Nephron (organoid): ENCODE data around the gene GFI1B.

Source experiments
- H3K27ac Mint-ChIP-seq, 3 experiments: 2 replicates each; pipeline ENCODE4 v1.8.0; 2020; ENCODE audit warnings: mixed read lengths in 3 of 3, mild to moderate bottlenecking in 2 of 3, moderate library complexity in 1 of 3
- H3K27me3 Mint-ChIP-seq: 2 replicates; pipeline ENCODE4 v1.8.0; 2021; ENCODE audit warnings: low read depth, mild to moderate bottlenecking, moderate library complexity, mixed read lengths
- H3K36me3 Mint-ChIP-seq: 2 replicates; pipeline ENCODE4 v1.8.0; 2020; ENCODE audit warnings: low read depth, mixed read lengths
- H3K4me1 Mint-ChIP-seq: 2 replicates; pipeline ENCODE4 v1.8.0; 2020; ENCODE audit warnings: mixed read lengths
- H3K4me3 Mint-ChIP-seq, 3 experiments: 2 replicates each; pipeline ENCODE4 v1.8.0; 2020; ENCODE audit warnings: mild to moderate bottlenecking in 3 of 3, mixed read lengths in 3 of 3, moderate library complexity in 2 of 3
- H3K9me3 Mint-ChIP-seq: 2 replicates; pipeline ENCODE4 v1.8.0; 2020; ENCODE audit warnings: mixed read lengths
- CTCF ChIP-seq, 3 experiments: fragments of 200-600 bp; sonication (generic); IDR thresholded peaks; one replicate each; pipeline ENCODE4 v1.5.0; 2021; ENCODE audit warnings: antibody characterized with exemption in 3 of 3; ENCODE audit not compliant: unreplicated experiment in 3 of 3

Gene GFI1B

GRCh38 chr9:132973166-132973565 is 5.3 kb upstream of the GFI1B start:
- Mint-ChIP-seq H3K4me3 (no peak overlapping the region), H3K36me3 (no peaks in the 10 kb centered on the region), H3K27me3 (peaks cover 56% of the 10 kb centered on the region), H3K4me1 (peaks cover 5% of the 10 kb centered on the region), H3K9me3 (no peaks in the 10 kb centered on the region), H3K27ac (no peak overlapping the region)
- TF ChIP-seq CTCF (IDR thresholded peaks at IDR 0.05; ENCODE audit: unreplicated experiment in 3 of 3) = no peak

GRCh38 chr9:132973713-132974112 is 4.8 kb upstream of the GFI1B start:
- Mint-ChIP-seq H3K36me3 (no peaks in the 10 kb centered on the region), H3K9me3 (no peaks in the 10 kb centered on the region), H3K27me3 (peaks cover 60% of the 10 kb centered on the region), H3K4me1 (peaks cover 8% of the 10 kb centered on the region), H3K4me3 (no peak overlapping the region), H3K27ac (no peak overlapping the region)
- TF ChIP-seq CTCF (IDR thresholded peaks at IDR 0.05; ENCODE audit: unreplicated experiment in 3 of 3) = no peak

- H3K4me1 Mint-ChIP-seq = peaks cover 15% of the 10 kb centered on the region
- no peak overlapping the region for H3K4me3 Mint-ChIP-seq
- no peak overlapping the region for H3K27ac Mint-ChIP-seq
- TF ChIP-seq CTCF (IDR thresholded peaks at IDR 0.05; ENCODE audit: unreplicated experiment in 3 of 3) = no peak
- no peaks in the 10 kb centered on the region for H3K9me3 Mint-ChIP-seq
- peaks cover 75% of the 10 kb centered on the region for H3K27me3 Mint-ChIP-seq
- H3K36me3 Mint-ChIP-seq = no peaks in the 10 kb centered on the region
These were observed 2.5 kb upstream of the GFI1B start for GRCh38 chr9:132975961-132976360.

- no peak for TF ChIP-seq CTCF (IDR thresholded peaks at IDR 0.05; ENCODE audit: unreplicated experiment in 3 of 3)
- H3K27me3 Mint-ChIP-seq = peaks cover 75% of the 10 kb centered on the region
- no peak overlapping the region for H3K4me3 Mint-ChIP-seq
- H3K9me3 Mint-ChIP-seq = no peaks in the 10 kb centered on the region
- peaks cover 15% of the 10 kb centered on the region for H3K4me1 Mint-ChIP-seq
- no peaks in the 10 kb centered on the region for H3K36me3 Mint-ChIP-seq
- H3K27ac Mint-ChIP-seq = no peak overlapping the region
These were observed 1.9 kb upstream of the GFI1B start for GRCh38 chr9:132976571-132976970.

- Mint-ChIP-seq H3K27ac (no peak overlapping the region), H3K36me3 (no peaks in the 10 kb centered on the region), H3K4me3 (no peak overlapping the region), H3K4me1 (peaks cover 15% of the 10 kb centered on the region), H3K9me3 (no peaks in the 10 kb centered on the region), H3K27me3 (peaks cover 71% of the 10 kb centered on the region)
- no peak for TF ChIP-seq CTCF (IDR thresholded peaks at IDR 0.05; ENCODE audit: unreplicated experiment in 3 of 3)
These were observed 413 bp upstream of the GFI1B start for GRCh38 chr9:132978112-132978450.

- no peak overlapping the region for H3K4me3 Mint-ChIP-seq
- H3K36me3 Mint-ChIP-seq = no peaks in the 10 kb centered on the region
- no peaks in the 10 kb centered on the region for H3K9me3 Mint-ChIP-seq
- H3K4me1 Mint-ChIP-seq = peaks cover 15% of the 10 kb centered on the region
- peaks cover 58% of the 10 kb centered on the region for H3K27me3 Mint-ChIP-seq
- no peak overlapping the region for H3K27ac Mint-ChIP-seq
- TF ChIP-seq CTCF (IDR thresholded peaks at IDR 0.05; ENCODE audit: unreplicated experiment in 3 of 3) = no peak
These were observed 1.7 kb downstream of the GFI1B start for GRCh38 chr9:132980157-132980556.
